ENCODE measurements around the gene FAM43B.

- TF ChIP-seq CTCF (IDR thresholded peaks at IDR 0.05) = no peak
- no peak for TF ChIP-seq EZH2 (IDR thresholded peaks at IDR 0.05; ENCODE audit: borderline replicate concordance, insufficient read depth, low read depth, low read length, poor library complexity, severe bottlenecking)
Observed at GRCh38 chr1:20587661-20588053, 35.3 kb downstream of the FAM43B start.

All from B cell (primary cell).